CD4-positive, alpha-beta T cell treated with Interleukin-17A for 4 hours (primary cell): ENCODE measurements around the gene GNAZ.

Source experiments
- DNase-seq: peaks from one replicate; pipeline ENCODE4 v3.0.0-alpha.2; 2020; ENCODE audit warnings: mixed read lengths

Gene GNAZ

GRCh38 chr22:23065495-23066122 lies 4.7 kb upstream of the GNAZ start:
- DNase-seq = no peak

GRCh38 chr22:23066200-23067022 lies 3.9 kb upstream of the GNAZ start:
- DNase-seq = no peak

GRCh38 chr22:23067023-23067650 lies 3.2 kb upstream of the GNAZ start:
- no peak for DNase-seq

GRCh38 chr22:23067691-23068090 lies 2.6 kb upstream of the GNAZ start:
- DNase-seq = no peak

GRCh38 chr22:23068096-23068831 lies 2.1 kb upstream of the GNAZ start:
- DNase-seq = no peak

- no peak for DNase-seq
Measured at GRCh38 chr22:23068832-23069385, 1.4 kb upstream of the GNAZ start.

- DNase-seq = peak; percentile 90
Measured at GRCh38 chr22:23069502-23070357, 589 bp upstream of the GNAZ start.

GRCh38 chr22:23071230-23072076 lies 1.1 kb downstream of the GNAZ start:
- peak; percentile 9 for DNase-seq

- DNase-seq = no peak
Measured at GRCh38 chr22:23072077-23072910, 2.0 kb downstream of the GNAZ start.

- DNase-seq = no peak
Measured at GRCh38 chr22:23072911-23073491, 2.7 kb downstream of the GNAZ start.

- no peak for DNase-seq
Measured at GRCh38 chr22:23073526-23074229, 3.4 kb downstream of the GNAZ start.

GRCh38 chr22:23074451-23074850 lies 4.1 kb downstream of the GNAZ start:
- no peak for DNase-seq

GRCh38 chr22:23075050-23075449 lies 4.7 kb downstream of the GNAZ start:
- no peak for DNase-seq

- DNase-seq = no peak
Measured at GRCh38 chr22:23075525-23076216, 5.4 kb downstream of the GNAZ start.

- DNase-seq = no peak
Measured at GRCh38 chr22:23076896-23077572, 6.7 kb downstream of the GNAZ start.

GRCh38 chr22:23077627-23078461 lies 7.5 kb downstream of the GNAZ start:
- DNase-seq = no peak

GRCh38 chr22:23078462-23078787 lies 8.1 kb downstream of the GNAZ start:
- DNase-seq = no peak
